ENCODE results near the gene LRRN2. TPM values are rescaled to one million over a fixed set of nuclear protein-coding genes. Genes with fewer than 3 reads are reported as not detected.

The LRRN2 gene
- total RNA-seq, 1 experiment from 2014 or later = 2.0 TPM

DNA sequence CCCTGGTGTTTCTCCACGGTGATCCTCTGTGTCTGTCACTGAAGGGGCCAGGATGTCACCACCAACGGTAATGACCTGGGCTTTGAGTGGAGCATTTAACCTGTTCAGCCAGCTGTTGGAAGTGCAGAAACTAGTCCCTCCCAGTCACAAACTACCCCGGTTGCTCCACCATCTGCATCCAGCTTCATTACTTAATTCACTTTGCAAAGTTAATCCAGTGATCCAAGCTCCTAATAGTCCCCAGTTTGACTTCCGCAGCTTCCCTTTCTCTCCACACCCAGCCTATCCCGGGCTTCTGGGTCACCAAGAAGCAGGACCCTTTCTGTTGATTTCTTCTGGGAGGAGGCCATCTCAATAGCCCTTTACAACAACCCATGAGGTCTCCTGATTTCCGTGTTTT lies 105.9 kb downstream of the LRRN2 start:
- intact Hi-C loops (cut with micrococcal nuclease; ENCODE audit: unreplicated experiment) (no loop called here), in situ Hi-C loops (cut with HindIII; ENCODE audit: low pct_unique_long_range_greater_than_20kb, low sequenced_read_pairs) (no loop called here)
- no peak overlapping the region for H3K27ac ChIP-seq (ENCODE audit: low read length)
- DNase-seq (ENCODE audit: low read depth, low spot score) (no peak), ATAC-seq (no peak)
- no peak overlapping the region for H3K4me3 ChIP-seq (ENCODE audit: low read depth in 2 of 2, low read length in 2 of 2)
- BruUV-seq (replicated peaks) = no TSS peak
- no peaks in the 10 kb centered on the region for H3K27me3 ChIP-seq (ENCODE audit: control insufficient read depth, insufficient read depth, low read length)
- H3K9me3 ChIP-seq (ENCODE audit: control insufficient read depth, insufficient read depth, low read depth, low read length) = no peaks in the 10 kb centered on the region
- TF ChIP-seq, protein P1, sequence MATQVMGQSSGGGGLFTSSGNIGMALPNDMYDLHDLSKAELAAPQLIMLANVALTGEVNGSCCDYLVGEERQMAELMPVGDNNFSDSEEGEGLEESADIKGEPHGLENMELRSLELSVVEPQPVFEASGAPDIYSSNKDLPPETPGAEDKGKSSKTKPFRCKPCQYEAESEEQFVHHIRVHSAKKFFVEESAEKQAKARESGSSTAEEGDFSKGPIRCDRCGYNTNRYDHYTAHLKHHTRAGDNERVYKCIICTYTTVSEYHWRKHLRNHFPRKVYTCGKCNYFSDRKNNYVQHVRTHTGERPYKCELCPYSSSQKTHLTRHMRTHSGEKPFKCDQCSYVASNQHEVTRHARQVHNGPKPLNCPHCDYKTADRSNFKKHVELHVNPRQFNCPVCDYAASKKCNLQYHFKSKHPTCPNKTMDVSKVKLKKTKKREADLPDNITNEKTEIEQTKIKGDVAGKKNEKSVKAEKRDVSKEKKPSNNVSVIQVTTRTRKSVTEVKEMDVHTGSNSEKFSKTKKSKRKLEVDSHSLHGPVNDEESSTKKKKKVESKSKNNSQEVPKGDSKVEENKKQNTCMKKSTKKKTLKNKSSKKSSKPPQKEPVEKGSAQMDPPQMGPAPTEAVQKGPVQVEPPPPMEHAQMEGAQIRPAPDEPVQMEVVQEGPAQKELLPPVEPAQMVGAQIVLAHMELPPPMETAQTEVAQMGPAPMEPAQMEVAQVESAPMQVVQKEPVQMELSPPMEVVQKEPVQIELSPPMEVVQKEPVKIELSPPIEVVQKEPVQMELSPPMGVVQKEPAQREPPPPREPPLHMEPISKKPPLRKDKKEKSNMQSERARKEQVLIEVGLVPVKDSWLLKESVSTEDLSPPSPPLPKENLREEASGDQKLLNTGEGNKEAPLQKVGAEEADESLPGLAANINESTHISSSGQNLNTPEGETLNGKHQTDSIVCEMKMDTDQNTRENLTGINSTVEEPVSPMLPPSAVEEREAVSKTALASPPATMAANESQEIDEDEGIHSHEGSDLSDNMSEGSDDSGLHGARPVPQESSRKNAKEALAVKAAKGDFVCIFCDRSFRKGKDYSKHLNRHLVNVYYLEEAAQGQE (IDR thresholded peaks at IDR 0.05; ENCODE audit: insufficient read depth in 1 of 2, low read depth in 2 of 2, low read length in 1 of 2) = no peak
- no peaks in the 10 kb centered on the region for H3K4me1 ChIP-seq (ENCODE audit: control insufficient read depth, insufficient read depth, low read length)
- POLR2A ChIA-PET = no interaction called here
- CTCF ChIA-PET = interaction anchor here (1.0 kb wide), 1 partner anchor 14 kb away, joined by 3 read pairs; no protein-coding TSS in a partner anchor
- H3K36me3 ChIP-seq (ENCODE audit: control insufficient read depth, insufficient read depth, low read length) = no peaks in the 10 kb centered on the region

DNA sequence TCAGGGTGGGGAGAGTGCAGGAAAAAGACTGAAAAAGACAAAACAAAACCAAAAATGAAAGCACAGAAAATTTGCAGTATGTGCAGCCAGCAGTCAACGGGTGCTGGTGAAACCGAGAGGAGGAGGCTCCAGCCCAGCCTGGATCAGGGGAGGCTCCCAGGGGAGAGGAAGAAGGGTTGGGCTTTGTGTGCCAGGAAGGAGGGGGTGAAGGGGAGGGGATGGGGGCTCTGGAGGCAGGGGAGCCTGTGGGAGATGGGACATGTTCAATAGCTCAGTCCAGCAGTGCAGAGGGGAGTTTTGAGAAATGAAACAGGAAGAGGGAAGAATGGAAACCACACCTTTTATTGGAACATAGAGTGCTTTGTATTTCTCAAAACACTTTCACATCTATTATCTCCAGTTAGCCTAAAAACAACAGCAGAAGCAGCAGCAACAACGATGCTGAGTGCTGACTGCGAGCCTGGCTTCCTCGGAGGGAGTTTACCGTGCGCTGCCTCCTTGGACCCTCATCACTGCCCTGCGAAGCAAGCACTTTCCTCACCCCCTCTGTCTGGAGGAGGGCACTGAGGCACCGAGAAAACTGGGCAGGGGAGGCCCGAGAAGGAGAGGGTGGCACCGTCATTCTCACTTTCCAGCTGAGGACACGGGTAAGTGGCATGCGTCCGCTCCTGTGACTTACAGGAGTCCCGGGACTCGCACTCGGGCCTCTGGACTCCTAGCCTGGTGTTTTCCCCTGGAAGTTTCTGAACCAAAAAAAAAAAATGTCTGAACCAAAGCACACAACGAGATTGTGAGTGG lies 106.5 kb downstream of the LRRN2 start:
- H3K4me1 ChIP-seq (ENCODE audit: control insufficient read depth, insufficient read depth, low read length) = no peaks in the 10 kb centered on the region
- CTCF ChIA-PET = interaction anchor here (1.0 kb wide), 1 partner anchor 14 kb away, joined by 3 read pairs; no protein-coding TSS in a partner anchor
- BruUV-seq (replicated peaks) = no TSS peak
- DNase-seq (ENCODE audit: low read depth, low spot score) (no peak), ATAC-seq (0 out of 2 replicates have a peak, but pooled peaks have one; percentile 43)
- POLR2A ChIA-PET = no interaction called here
- H3K36me3 ChIP-seq (ENCODE audit: control insufficient read depth, insufficient read depth, low read length) = no peaks in the 10 kb centered on the region
- H3K27ac ChIP-seq (ENCODE audit: low read length) = no peak overlapping the region
- no peak overlapping the region for H3K4me3 ChIP-seq (ENCODE audit: low read depth in 2 of 2, low read length in 2 of 2)
- intact Hi-C loops (cut with micrococcal nuclease; ENCODE audit: unreplicated experiment) = no loop called here
- TF ChIP-seq, protein P2, sequence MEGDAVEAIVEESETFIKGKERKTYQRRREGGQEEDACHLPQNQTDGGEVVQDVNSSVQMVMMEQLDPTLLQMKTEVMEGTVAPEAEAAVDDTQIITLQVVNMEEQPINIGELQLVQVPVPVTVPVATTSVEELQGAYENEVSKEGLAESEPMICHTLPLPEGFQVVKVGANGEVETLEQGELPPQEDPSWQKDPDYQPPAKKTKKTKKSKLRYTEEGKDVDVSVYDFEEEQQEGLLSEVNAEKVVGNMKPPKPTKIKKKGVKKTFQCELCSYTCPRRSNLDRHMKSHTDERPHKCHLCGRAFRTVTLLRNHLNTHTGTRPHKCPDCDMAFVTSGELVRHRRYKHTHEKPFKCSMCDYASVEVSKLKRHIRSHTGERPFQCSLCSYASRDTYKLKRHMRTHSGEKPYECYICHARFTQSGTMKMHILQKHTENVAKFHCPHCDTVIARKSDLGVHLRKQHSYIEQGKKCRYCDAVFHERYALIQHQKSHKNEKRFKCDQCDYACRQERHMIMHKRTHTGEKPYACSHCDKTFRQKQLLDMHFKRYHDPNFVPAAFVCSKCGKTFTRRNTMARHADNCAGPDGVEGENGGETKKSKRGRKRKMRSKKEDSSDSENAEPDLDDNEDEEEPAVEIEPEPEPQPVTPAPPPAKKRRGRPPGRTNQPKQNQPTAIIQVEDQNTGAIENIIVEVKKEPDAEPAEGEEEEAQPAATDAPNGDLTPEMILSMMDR (IDR thresholded peaks at IDR 0.05) = no peak
- no peak for TF ChIP-seq TCF7L2 (IDR thresholded peaks at IDR 0.05; ENCODE audit: low read depth, low read length)
- TF ChIP-seq, protein P1 (IDR thresholded peaks at IDR 0.05; ENCODE audit: insufficient read depth in 1 of 2, low read depth in 2 of 2, low read length in 1 of 2) = no peak
- TF ChIP-seq SIN3A (IDR thresholded peaks at IDR 0.05; ENCODE audit: borderline replicate concordance, insufficient read depth, low read depth, low read length) = no peak
- no peak for TF ChIP-seq POLR2AphosphoS5 (IDR thresholded peaks at IDR 0.05; ENCODE audit: low read depth, low read length)
- no peaks in the 10 kb centered on the region for H3K9me3 ChIP-seq (ENCODE audit: control insufficient read depth, insufficient read depth, low read depth, low read length)
- H3K27me3 ChIP-seq (ENCODE audit: control insufficient read depth, insufficient read depth, low read length) = no peaks in the 10 kb centered on the region
- in situ Hi-C loops (cut with HindIII; ENCODE audit: low pct_unique_long_range_greater_than_20kb, low sequenced_read_pairs) = no loop called here
